GM18511 (cell line): Measurements from ENCODE around the gene DDX20.
"Not testable (repeated sequence)": the region's sequence is repeated elsewhere in the genome, so short reads cannot be mapped to it uniquely, and the experiment has no call there.

Experiments
- ATAC-seq: cut with Tn5 transposase; IDR thresholded peaks from one replicate; pipeline ENCODE4 v1.9.1; 2021; ENCODE audit warnings: mild to moderate bottlenecking, moderate library complexity; ENCODE audit not compliant: unreplicated experiment

Gene DDX20

GRCh38 chr1:111786669-111787207 is 31.0 kb downstream of the DDX20 start:
- no peak for ATAC-seq

- ATAC-seq = no peak
These were observed 33.4 kb downstream of the DDX20 start for GRCh38 chr1:111789142-111789541.

- ATAC-seq = no peak
These were observed 34.1 kb downstream of the DDX20 start for GRCh38 chr1:111789666-111790316.

- ATAC-seq = no peak
These were observed 36.1 kb downstream of the DDX20 start for GRCh38 chr1:111791776-111792175.

- no peak for ATAC-seq
These were observed 36.5 kb downstream of the DDX20 start for GRCh38 chr1:111792249-111792648.

GRCh38 chr1:111793923-111794322 is 38.2 kb downstream of the DDX20 start:
- no peak for ATAC-seq

GRCh38 chr1:111795401-111795800 is 39.7 kb downstream of the DDX20 start:
- ATAC-seq = no peak

- no peak for ATAC-seq
These were observed 42.9 kb downstream of the DDX20 start for GRCh38 chr1:111798580-111798979.

GRCh38 chr1:111799722-111800121 is 44.0 kb downstream of the DDX20 start:
- not testable (repeated sequence) for ATAC-seq

GRCh38 chr1:111801071-111801850 is 45.6 kb downstream of the DDX20 start:
- no peak for ATAC-seq

- no peak for ATAC-seq
These were observed 46.4 kb downstream of the DDX20 start for GRCh38 chr1:111802110-111802509.

- no peak for ATAC-seq
These were observed 47.3 kb downstream of the DDX20 start for GRCh38 chr1:111802984-111803383.

GRCh38 chr1:111803951-111804350 is 48.2 kb downstream of the DDX20 start:
- ATAC-seq = no peak

- ATAC-seq = no peak
These were observed 49.1 kb downstream of the DDX20 start for GRCh38 chr1:111804776-111805175.

- no peak for ATAC-seq
These were observed 49.5 kb downstream of the DDX20 start for GRCh38 chr1:111805251-111805650.

GRCh38 chr1:111811891-111812290 is 56.2 kb downstream of the DDX20 start:
- ATAC-seq = no peak

GRCh38 chr1:111812306-111812705 is 56.6 kb downstream of the DDX20 start:
- ATAC-seq = no peak

- no peak for ATAC-seq
These were observed 58.0 kb downstream of the DDX20 start for GRCh38 chr1:111813440-111814304.

- no peak for ATAC-seq
These were observed 58.6 kb downstream of the DDX20 start for GRCh38 chr1:111814305-111814628.

GRCh38 chr1:111814642-111815041 is 58.9 kb downstream of the DDX20 start:
- no peak for ATAC-seq
